ENCODE measurements around the gene ARHGEF16. TPM values are rescaled to one million over a fixed set of nuclear protein-coding genes. Genes with fewer than 3 reads are reported as not detected.

Gene ARHGEF16
- total RNA-seq, 1 donor from 2014 or later: not detected

- TF ChIP-seq CTCF (IDR thresholded peaks at IDR 0.05): no peak
- intact Hi-C loops (cut with micrococcal nuclease): no loop called here
- DNase-seq (no peak), ATAC-seq (ENCODE audit: low read depth) (no peak)
- H3K4me1 Mint-ChIP-seq: no peaks in the 10 kb centered on the region
- H3K36me3 Mint-ChIP-seq (ENCODE audit: low read depth): no peaks in the 10 kb centered on the region
- H3K4me3 Mint-ChIP-seq: no peak overlapping the region
- H3K27me3 Mint-ChIP-seq: no peaks in the 10 kb centered on the region
- CTCF ChIA-PET: no interaction called here
- POLR2A ChIA-PET: no interaction called here
- H3K9me3 Mint-ChIP-seq: no peaks in the 10 kb centered on the region
- no peak overlapping the region for H3K27ac Mint-ChIP-seq
Observed at GRCh38 chr1:3408751-3409266, 45.7 kb upstream of the ARHGEF16 start.

GRCh38 chr1:3409366-3410141 lies 44.9 kb upstream of the ARHGEF16 start:
- no peaks in the 10 kb centered on the region for H3K36me3 Mint-ChIP-seq (ENCODE audit: low read depth)
- CTCF ChIA-PET: no interaction called here
- DNase-seq: no peak
- no peak overlapping the region for H3K27ac Mint-ChIP-seq
- intact Hi-C loops (cut with micrococcal nuclease): no loop called here
- TF ChIP-seq CTCF (IDR thresholded peaks at IDR 0.05): no peak
- H3K27me3 Mint-ChIP-seq: no peaks in the 10 kb centered on the region
- POLR2A ChIA-PET: no interaction called here
- no peaks in the 10 kb centered on the region for H3K4me1 Mint-ChIP-seq
- H3K4me3 Mint-ChIP-seq: no peak overlapping the region
- ATAC-seq (ENCODE audit: low read depth): no peak
- H3K9me3 Mint-ChIP-seq: no peaks in the 10 kb centered on the region

GRCh38 chr1:3410142-3410925 lies 44.1 kb upstream of the ARHGEF16 start:
- ChIA-PET POLR2A (no interaction called here), CTCF (no interaction called here)
- Mint-ChIP-seq H3K27ac (no peak overlapping the region), H3K4me1 (no peaks in the 10 kb centered on the region), H3K9me3 (no peaks in the 10 kb centered on the region), H3K36me3 (ENCODE audit: low read depth) (no peaks in the 10 kb centered on the region), H3K4me3 (no peak overlapping the region), H3K27me3 (no peaks in the 10 kb centered on the region)
- DNase-seq (no peak), ATAC-seq (ENCODE audit: low read depth) (no peak)
- intact Hi-C loops (cut with micrococcal nuclease): no loop called here
- TF ChIP-seq CTCF (IDR thresholded peaks at IDR 0.05): no peak

- ATAC-seq (ENCODE audit: low read depth) (no peak), DNase-seq (no peak)
- CTCF ChIA-PET: no interaction called here
- POLR2A ChIA-PET: no interaction called here
- H3K27me3 Mint-ChIP-seq: no peaks in the 10 kb centered on the region
- H3K27ac Mint-ChIP-seq: no peak overlapping the region
- H3K4me3 Mint-ChIP-seq: no peak overlapping the region
- TF ChIP-seq CTCF (IDR thresholded peaks at IDR 0.05): no peak
- intact Hi-C loops (cut with micrococcal nuclease): no loop called here
- no peaks in the 10 kb centered on the region for H3K4me1 Mint-ChIP-seq
- H3K9me3 Mint-ChIP-seq: no peaks in the 10 kb centered on the region
- H3K36me3 Mint-ChIP-seq (ENCODE audit: low read depth): no peaks in the 10 kb centered on the region
Observed at GRCh38 chr1:3411806-3412205, 42.7 kb upstream of the ARHGEF16 start.

GRCh38 chr1:3412376-3412775 lies 42.1 kb upstream of the ARHGEF16 start:
- ATAC-seq (ENCODE audit: low read depth) (no peak), DNase-seq (no peak)
- intact Hi-C loops (cut with micrococcal nuclease): no loop called here
- Mint-ChIP-seq H3K27me3 (no peaks in the 10 kb centered on the region), H3K9me3 (peaks cover 4% of the 10 kb centered on the region), H3K27ac (no peak overlapping the region), H3K4me3 (no peak overlapping the region), H3K4me1 (no peaks in the 10 kb centered on the region), H3K36me3 (ENCODE audit: low read depth) (no peaks in the 10 kb centered on the region)
- ChIA-PET POLR2A (no interaction called here), CTCF (no interaction called here)
- TF ChIP-seq CTCF (IDR thresholded peaks at IDR 0.05): no peak

Measured in activated B cell treated with CpG ODN at 0.5 μM for 24 hours (primary cell).